B cell (primary cell): ENCODE measurements around the gene SBK2. TPM values are rescaled to one million over a fixed set of nuclear protein-coding genes. Genes with fewer than 3 reads are reported as not detected.

Experiments
- ATAC-seq: fragments of 200-7000 bp; cut with Tn5 transposase; one replicate; pipeline ENCODE4 v1.10.0; 2021; ENCODE audit warnings: low read depth, mild to moderate bottlenecking, moderate number of reproducible peaks, moderate library complexity
- CTCF ChIA-PET: fragments of 350-600 bp; sonication (Branson Sonifier 250); formaldehyde crosslinking; loops from one replicate; lab custom pipeline; 2021; ENCODE audit warnings: antibody characterized with exemption, inconsistent platforms; lab: Charles Lee
- POLR2A ChIA-PET: fragments of 350-600 bp; sonication (Branson Sonifier 250); formaldehyde crosslinking; loops from one replicate; lab custom pipeline; 2021; ENCODE audit warnings: antibody characterized with exemption; lab: Charles Lee
- DNase-seq: peaks from one replicate; pipeline ENCODE4 v3.0.0; 2013
- H2AFZ ChIP-seq: 2 replicates; pipeline ENCODE4 v1.6.1; 2012; ENCODE audit warnings: mild to moderate bottlenecking, low read depth, low read length; ENCODE audit not compliant: insufficient read depth, poor library complexity, severe bottlenecking
- H3K27ac ChIP-seq, 2 donors: 1 replicate in 1 of 2; 2 replicates in 1 of 2; pipeline ENCODE4 v1.5.1; 2012 to 2013; ENCODE audit warnings: low read length in 2 of 2, mild to moderate bottlenecking in 2 of 2, moderate library complexity in 1 of 2
- H3K27me3 ChIP-seq, 4 experiments: fragments of 200-600 bp in 1 of 4; sonication (generic) in 1 of 4; replicated peaks in 1 of 4; 1 replicate in 2 of 4; 2 replicates in 2 of 4; pipeline versions ENCODE4 v1.6.1 to v1.7.0; 2013 to 2016; ENCODE audit warnings: low read length in 3 of 4, mild to moderate bottlenecking in 2 of 4, mixed read lengths in 1 of 4, moderate library complexity in 1 of 4; ENCODE audit not compliant: insufficient read depth in 4 of 4, control insufficient read depth in 3 of 4; ENCODE audit errors: control extremely low read depth in 1 of 4
- H3K36me3 ChIP-seq, 2 experiments: replicated peaks in 1 of 2; 1 replicate in 1 of 2; 2 replicates in 1 of 2; pipeline versions ENCODE4 v1.6.1 to v1.7.1; 2013; ENCODE audit warnings: low read length in 1 of 2; ENCODE audit not compliant: insufficient read depth in 2 of 2, control insufficient read depth in 1 of 2; ENCODE audit errors: control extremely low read depth in 1 of 2, extremely low read depth in 1 of 2
- H3K4me1 ChIP-seq, 2 donors: fragments of 200-600 bp in 1 of 2; sonication (generic) in 1 of 2; 1 replicate in 1 of 2; 2 replicates in 1 of 2; pipeline versions ENCODE4 v1.5.1 to v1.6.1; 2013 to 2017; ENCODE audit warnings: low read length in 2 of 2; ENCODE audit not compliant: control insufficient read depth in 2 of 2, insufficient read depth in 2 of 2
- H3K4me2 ChIP-seq: replicated peaks from 2 replicates; pipeline ENCODE3; 2012; ENCODE audit warnings: mild to moderate bottlenecking, low read depth, low read length; ENCODE audit not compliant: poor library complexity, severe bottlenecking
- H3K4me3 ChIP-seq, 5 experiments: fragments of 200-600 bp in 1 of 5; sonication (generic) in 1 of 5; 1 replicate in 3 of 5; 2 replicates in 2 of 5; pipeline versions ENCODE4 v1.5.1 to v1.7.0; 2011 to 2016; ENCODE audit warnings: low read length in 4 of 5, mild to moderate bottlenecking in 4 of 5, low read depth in 2 of 5, control low read depth in 1 of 5, moderate library complexity in 1 of 5; ENCODE audit not compliant: insufficient read depth in 1 of 5; ENCODE audit errors: control extremely low read depth in 1 of 5, extremely low read depth in 1 of 5
- H3K79me2 ChIP-seq: fragments of 200-600 bp; sonication (generic); one replicate; pipeline ENCODE4 v1.6.0; 2016; ENCODE audit warnings: low read length; ENCODE audit not compliant: control insufficient read depth, insufficient read depth
- H3K9ac ChIP-seq: fragments of 200-600 bp; sonication (generic); 2 replicates; pipeline ENCODE4 v1.6.1; 2017; ENCODE audit warnings: mild to moderate bottlenecking, low read length, moderate library complexity
- H3K9me3 ChIP-seq, 3 donors: one replicate each; pipeline versions ENCODE4 v1.6.1 to v1.7.1; 2013; ENCODE audit warnings: low read length in 2 of 3; ENCODE audit not compliant: control insufficient read depth in 2 of 3, insufficient read depth in 1 of 3; ENCODE audit errors: control extremely low read depth in 1 of 3
- H4K20me1 ChIP-seq: 2 replicates; pipeline ENCODE4 v1.6.0; 2012; ENCODE audit warnings: mild to moderate bottlenecking, low read length; ENCODE audit not compliant: insufficient read depth, control insufficient read depth, poor library complexity, severe bottlenecking
- H3K27ac Mint-ChIP-seq: one replicate; pipeline ENCODE4 v1.8.0; 2021; ENCODE audit warnings: mixed read lengths
- H3K27me3 Mint-ChIP-seq: one replicate; pipeline ENCODE4 v1.8.0; 2021; ENCODE audit warnings: mixed read lengths
- H3K4me1 Mint-ChIP-seq: one replicate; pipeline ENCODE4 v1.8.0; 2021; ENCODE audit warnings: mixed read lengths
- H3K4me3 Mint-ChIP-seq: one replicate; pipeline ENCODE4 v1.8.0; 2021; ENCODE audit warnings: mixed read lengths
- H3K9me3 Mint-ChIP-seq: one replicate; pipeline ENCODE4 v1.8.0; 2022; ENCODE audit warnings: mixed read lengths; ENCODE audit not compliant: insufficient read depth
- EZH2 ChIP-seq: IDR thresholded peaks from 2 replicates; pipeline ENCODE4 v1.6.1; 2012; ENCODE audit warnings: borderline replicate concordance, low read depth, mild to moderate bottlenecking, moderate library complexity, low read length; ENCODE audit not compliant: insufficient read depth, poor library complexity, severe bottlenecking
- WGBS: methylation state at CpG from one replicate; pipeline ENCODE4 v1.1.5; 2013; ENCODE audit warnings: missing lambda C conversion rate; ENCODE audit not compliant: insufficient coverage; 5-methylcytosine and 5-hydroxymethylcytosine counted together
- intact Hi-C: fragments of 100-400 bp; cut with micrococcal nuclease; formaldehyde crosslinking; loops from one replicate; pipeline ENCODE4 v1.10.0; 2022
- polyA plus RNA-seq: library from polyadenylated mRNA; depleted of rRNA; stranded (reverse); fragments of >200 nt; gene quantifications from 2 replicates; pipeline ENCODE4 v1.2.3, GENCODE V29; 2012
- total RNA-seq, 2 donors: library from RNA; stranded (reverse); fragments of 120-200 nt in 1 of 2; gene quantifications; 1 replicate in 1 of 2; 2 replicates in 1 of 2; pipeline versions ENCODE4 v1.2.3 to v1.2.4, GENCODE V29; 2013 to 2022
- TF ChIP-seq, protein P1 (sequence below): fragments of 200-600 bp; IDR thresholded peaks from one replicate; pipeline ENCODE4 v1.8.0; 2022; ENCODE audit warnings: antibody characterized with exemption, mild to moderate bottlenecking

SBK2 gene
- total and polyA plus RNA-seq, 2 donors (not counting 1 experiment from before 2014, with no cell fraction given) = not detected

DNA sequence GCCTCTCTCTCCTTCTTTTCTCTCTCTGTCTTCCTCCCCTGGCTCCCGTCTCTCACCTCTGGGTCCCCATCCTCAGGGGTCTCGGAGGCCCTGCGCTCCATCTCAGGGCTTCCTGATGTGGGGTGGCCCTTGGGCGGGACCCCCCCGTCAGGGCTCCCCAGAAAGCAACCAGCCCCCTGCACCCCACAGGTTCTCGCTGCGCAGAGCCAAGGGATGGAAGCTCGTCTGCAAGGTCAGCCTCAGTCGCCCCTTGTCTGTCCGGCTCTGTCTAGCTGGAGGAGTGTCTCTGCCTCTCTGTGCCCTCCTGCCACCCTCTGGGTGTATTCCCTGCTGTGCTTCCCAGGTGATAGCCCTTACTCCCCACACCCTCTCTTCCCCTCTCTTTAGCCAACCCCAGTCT, 8.5 kb upstream of the SBK2 start, which contains the start of gene SBK3:
TSS of gene SBK3 (minus strand) at position 101 of the 400 bp plus-strand sequence. CDS start at position 101, 0 bp downstream.
- whole genome bisulfite sequencing = 89% methylated on average over 10 of the region's 10 CpGs
- no peak within 1 kb of the TSS for H3K9ac ChIP-seq
- H3K27ac Mint-ChIP-seq = no peak within 1 kb of the TSS
- POLR2A ChIA-PET = no interaction called here
- H3K4me1 ChIP-seq = no peaks in the 10 kb centered on the region
- no peak within 1 kb of the TSS for H3K4me2 ChIP-seq
- ATAC-seq (no peak), DNase-seq (no peak)
- H3K9me3 ChIP-seq = no peaks in the 10 kb centered on the region
- no peak for TF ChIP-seq EZH2
- TF ChIP-seq, protein P1, sequence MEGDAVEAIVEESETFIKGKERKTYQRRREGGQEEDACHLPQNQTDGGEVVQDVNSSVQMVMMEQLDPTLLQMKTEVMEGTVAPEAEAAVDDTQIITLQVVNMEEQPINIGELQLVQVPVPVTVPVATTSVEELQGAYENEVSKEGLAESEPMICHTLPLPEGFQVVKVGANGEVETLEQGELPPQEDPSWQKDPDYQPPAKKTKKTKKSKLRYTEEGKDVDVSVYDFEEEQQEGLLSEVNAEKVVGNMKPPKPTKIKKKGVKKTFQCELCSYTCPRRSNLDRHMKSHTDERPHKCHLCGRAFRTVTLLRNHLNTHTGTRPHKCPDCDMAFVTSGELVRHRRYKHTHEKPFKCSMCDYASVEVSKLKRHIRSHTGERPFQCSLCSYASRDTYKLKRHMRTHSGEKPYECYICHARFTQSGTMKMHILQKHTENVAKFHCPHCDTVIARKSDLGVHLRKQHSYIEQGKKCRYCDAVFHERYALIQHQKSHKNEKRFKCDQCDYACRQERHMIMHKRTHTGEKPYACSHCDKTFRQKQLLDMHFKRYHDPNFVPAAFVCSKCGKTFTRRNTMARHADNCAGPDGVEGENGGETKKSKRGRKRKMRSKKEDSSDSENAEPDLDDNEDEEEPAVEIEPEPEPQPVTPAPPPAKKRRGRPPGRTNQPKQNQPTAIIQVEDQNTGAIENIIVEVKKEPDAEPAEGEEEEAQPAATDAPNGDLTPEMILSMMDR = no peak
- no peaks in the 10 kb centered on the region for H3K79me2 ChIP-seq
- H4K20me1 ChIP-seq = no peaks in the 10 kb centered on the region
- H3K27ac ChIP-seq = no peak within 1 kb of the TSS
- peaks cover 0 to 24% (median 4%) of the 10 kb centered on the region in 4 experiments for H3K27me3 ChIP-seq
- no peak within 1 kb of the TSS for H2AFZ ChIP-seq
- peaks cover 2% of the 10 kb centered on the region for H3K4me1 Mint-ChIP-seq
- no peak within 1 kb of the TSS for H3K4me3 Mint-ChIP-seq
- CTCF ChIA-PET = no interaction called here
- no peak within 1 kb of the TSS for H3K4me3 ChIP-seq
- H3K36me3 ChIP-seq = no peaks in the 10 kb centered on the region
- intact Hi-C loops = no loop called here
- peaks cover 4% of the 10 kb centered on the region for H3K9me3 Mint-ChIP-seq
- H3K27me3 Mint-ChIP-seq = peaks cover 37% of the 10 kb centered on the region

GRCh38 chr19:55544776-55545439, 8.0 kb upstream of the SBK2 start:
- Histone ChIP-seq H3K27me3 (peaks cover 0 to 24% (median 4%) of the 10 kb centered on the region in 4 experiments), H3K36me3 (no peaks in the 10 kb centered on the region), H3K27ac (no peak overlapping the region), H4K20me1 (no peaks in the 10 kb centered on the region), H3K4me1 (no peaks in the 10 kb centered on the region), H3K4me2 (no peak overlapping the region), H2AFZ (no peak overlapping the region), H3K9ac (no peak overlapping the region), H3K79me2 (no peaks in the 10 kb centered on the region), H3K4me3 (no peak overlapping the region), H3K9me3 (no peaks in the 10 kb centered on the region)
- ATAC-seq = no peak
- Mint-ChIP-seq H3K27me3 (peaks cover 32% of the 10 kb centered on the region), H3K9me3 (peaks cover 4% of the 10 kb centered on the region), H3K4me1 (no peaks in the 10 kb centered on the region), H3K27ac (no peak overlapping the region), H3K4me3 (no peak overlapping the region)
- no peak for DNase-seq
- intact Hi-C loops = no loop called here
- TF ChIP-seq EZH2 = no peak
- TF ChIP-seq, protein P1 = no peak
- ChIA-PET CTCF (no interaction called here), POLR2A (no interaction called here)
- 86% methylated on average over 20 of the region's 23 CpGs for WGBS
